IPS DF 6.9 (cell line): ENCODE data around the gene FIBIN.
"Not testable (repeated sequence)": the region's sequence is repeated elsewhere in the genome, so short reads cannot be mapped to it uniquely, and the experiment has no call there.

Experiments
- DNase-seq: peaks from one replicate; pipeline ENCODE4 v3.0.0-alpha.2; 2013; ENCODE audit warnings: low read depth, low spot score
- H3K27ac ChIP-seq: one replicate; pipeline ENCODE4 v1.5.1; 2013; ENCODE audit warnings: low read length, control low read depth
- H3K27me3 ChIP-seq: 2 replicates; pipeline ENCODE4 v1.6.1; 2013; ENCODE audit warnings: mild to moderate bottlenecking, low read length; ENCODE audit not compliant: control insufficient read depth, insufficient read depth
- H3K36me3 ChIP-seq: 2 replicates; pipeline ENCODE4 v1.6.1; 2013; ENCODE audit warnings: low read length; ENCODE audit not compliant: control insufficient read depth, insufficient read depth
- H3K4me1 ChIP-seq: 2 replicates; pipeline ENCODE4 v1.6.1; 2013; ENCODE audit warnings: low read length; ENCODE audit not compliant: control insufficient read depth, insufficient read depth
- H3K4me3 ChIP-seq: 2 replicates; pipeline ENCODE4 v1.5.1; 2013; ENCODE audit warnings: mild to moderate bottlenecking, low read length
- H3K9me3 ChIP-seq: 2 replicates; pipeline ENCODE4 v1.6.1; 2013; ENCODE audit warnings: low read length, inconsistent platforms; ENCODE audit not compliant: control insufficient read depth, insufficient read depth
- WGBS: extraction: QIAGEN DNeasy Blood & Tissue Kit; methylation state at CpG from one replicate; pipeline ENCODE4 v1.1.7; 2013; ENCODE audit warnings: mixed read lengths, missing lambda C conversion rate; ENCODE audit not compliant: insufficient read length, insufficient coverage; 5-methylcytosine and 5-hydroxymethylcytosine counted together

FIBIN gene

GRCh38 chr11:27001136-27001730, 7.3 kb downstream of the FIBIN start:
- H3K4me3 ChIP-seq, DNase-seq, H3K27me3 ChIP-seq, H3K36me3 ChIP-seq, H3K27ac ChIP-seq, H3K9me3 ChIP-seq, H3K4me1 ChIP-seq: not testable (repeated sequence)
- WGBS, result no CpG with 5 or more reads among the region's 4 CpGs

- no CpG with 5 or more reads among the region's 3 CpGs for WGBS
- no peak for DNase-seq
- H3K27ac ChIP-seq, result no peak overlapping the region
- no peaks in the 10 kb centered on the region for H3K36me3 ChIP-seq
- no peaks in the 10 kb centered on the region for H3K4me1 ChIP-seq
- no peak overlapping the region for H3K4me3 ChIP-seq
- no peaks in the 10 kb centered on the region for H3K9me3 ChIP-seq
- no peaks in the 10 kb centered on the region for H3K27me3 ChIP-seq
Observed at GRCh38 chr11:27002431-27002830, 8.5 kb downstream of the FIBIN start.

GRCh38 chr11:27002838-27003237, 8.9 kb downstream of the FIBIN start:
- no peak overlapping the region for H3K27ac ChIP-seq
- no peaks in the 10 kb centered on the region for H3K4me1 ChIP-seq
- no peaks in the 10 kb centered on the region for H3K9me3 ChIP-seq
- H3K36me3 ChIP-seq, result no peaks in the 10 kb centered on the region
- H3K27me3 ChIP-seq, result no peaks in the 10 kb centered on the region
- H3K4me3 ChIP-seq, result no peak overlapping the region
- no peak for DNase-seq
- WGBS, result no CpG with 5 or more reads among the region's 4 CpGs

DNA sequence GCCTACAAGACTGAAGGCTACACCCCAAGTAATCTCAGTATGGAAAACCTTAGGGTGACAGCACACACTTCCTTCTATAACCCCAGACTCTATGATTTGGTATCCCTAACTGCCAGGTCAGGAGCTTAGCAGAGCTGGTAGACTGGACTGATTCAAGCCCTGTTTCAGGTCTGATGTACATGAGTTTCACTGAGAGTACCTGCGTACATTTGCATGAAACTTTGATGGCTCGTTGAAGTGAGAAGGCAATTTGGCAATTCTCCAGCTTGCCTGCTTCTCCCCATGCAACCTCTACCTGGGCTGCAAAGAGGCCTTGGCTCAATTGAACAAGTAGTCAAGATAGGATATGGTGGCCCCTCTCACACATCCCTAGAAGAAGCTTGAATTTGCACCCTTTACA, 10.2 kb downstream of the FIBIN start:
- no peaks in the 10 kb centered on the region for H3K9me3 ChIP-seq
- no peak for DNase-seq
- no peak overlapping the region for H3K27ac ChIP-seq
- no peaks in the 10 kb centered on the region for H3K27me3 ChIP-seq
- no peak overlapping the region for H3K4me3 ChIP-seq
- no peaks in the 10 kb centered on the region for H3K36me3 ChIP-seq
- no CpG with 5 or more reads among the region's 2 CpGs for WGBS
- H3K4me1 ChIP-seq, result no peaks in the 10 kb centered on the region

DNA sequence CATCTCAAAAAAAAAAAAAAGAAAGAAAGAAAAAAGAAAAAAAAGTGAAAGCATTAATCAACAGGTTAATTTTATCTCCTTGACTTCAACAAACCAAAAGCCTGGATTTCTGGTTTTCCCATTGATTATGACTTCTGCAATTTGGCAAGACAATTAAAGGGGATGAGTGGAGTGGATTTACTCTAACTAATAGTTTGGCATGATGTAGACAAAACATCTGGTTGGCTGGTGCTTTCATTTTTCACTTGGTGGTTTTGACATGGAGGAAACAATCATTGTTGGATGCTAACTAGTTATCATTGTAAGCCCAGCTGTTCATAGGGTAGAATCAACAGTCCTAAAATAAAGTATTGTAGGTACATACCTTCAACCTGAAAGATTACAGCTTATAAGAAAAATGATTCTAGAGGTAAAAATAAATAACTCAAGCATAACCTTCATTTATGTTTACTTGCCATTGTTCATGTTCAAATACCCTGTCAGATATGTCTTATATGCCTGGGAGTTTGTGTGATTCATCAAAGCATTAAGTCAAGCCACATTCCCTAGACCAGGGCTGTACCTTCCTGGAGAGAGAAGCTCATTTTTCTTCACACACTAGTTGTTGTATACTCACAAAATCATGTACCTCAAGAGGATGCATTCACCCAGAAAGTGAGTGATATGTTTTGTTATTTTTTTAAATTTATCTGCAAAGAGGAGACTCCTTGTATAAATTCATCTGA, 15.1 kb downstream of the FIBIN start:
- H3K4me3 ChIP-seq, result no peak overlapping the region
- no peak for DNase-seq
- H3K27ac ChIP-seq, result no peak overlapping the region
- H3K36me3 ChIP-seq, result no peaks in the 10 kb centered on the region
- no peaks in the 10 kb centered on the region for H3K9me3 ChIP-seq
- no peaks in the 10 kb centered on the region for H3K27me3 ChIP-seq
- no peaks in the 10 kb centered on the region for H3K4me1 ChIP-seq

GRCh38 chr11:27011560-27012233, 17.8 kb downstream of the FIBIN start:
- Histone ChIP-seq H3K36me3 (no peaks in the 10 kb centered on the region), H3K4me3 (no peak overlapping the region), H3K4me1 (no peaks in the 10 kb centered on the region), H3K9me3 (no peaks in the 10 kb centered on the region), H3K27me3 (no peaks in the 10 kb centered on the region), H3K27ac (no peak overlapping the region)
- WGBS, result no CpG with 5 or more reads among the region's 4 CpGs
- DNase-seq, result no peak

DNA sequence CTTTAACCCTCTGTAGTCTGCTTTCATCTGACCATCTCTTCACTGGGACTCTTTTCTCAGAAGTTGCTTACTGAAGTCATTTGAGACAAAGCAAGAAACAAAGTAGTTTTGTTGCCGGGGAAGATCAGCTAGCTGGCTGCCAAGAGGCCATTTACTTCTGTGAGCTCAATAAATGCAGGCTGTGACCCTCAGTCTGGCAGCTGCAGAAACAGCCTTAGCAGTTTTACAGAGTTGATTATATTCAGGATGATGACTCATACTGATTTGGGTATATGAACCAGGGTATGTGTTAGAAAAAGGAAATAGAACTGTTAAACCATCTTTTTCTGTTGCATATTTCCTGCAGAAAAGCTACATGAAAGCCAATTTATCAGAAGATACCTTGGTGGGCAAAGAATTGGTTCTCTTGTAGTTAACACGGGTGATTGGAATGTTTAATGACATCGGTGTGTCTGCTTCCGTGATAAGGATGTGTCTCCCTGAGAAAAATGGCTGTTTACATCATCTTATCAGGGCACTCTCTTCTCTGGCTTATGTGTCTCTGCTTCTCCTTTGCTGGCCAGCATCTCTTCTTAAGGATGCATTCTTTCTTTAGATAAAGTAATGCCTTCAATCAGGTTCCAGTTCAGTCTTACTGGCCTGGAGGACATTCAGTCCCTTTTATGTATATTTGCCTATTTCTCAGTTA, 18.5 kb downstream of the FIBIN start:
- no CpG with 5 or more reads among the region's 4 CpGs for WGBS
- H3K27ac ChIP-seq, result no peak overlapping the region
- no peaks in the 10 kb centered on the region for H3K36me3 ChIP-seq
- no peaks in the 10 kb centered on the region for H3K4me1 ChIP-seq
- no peaks in the 10 kb centered on the region for H3K9me3 ChIP-seq
- no peaks in the 10 kb centered on the region for H3K27me3 ChIP-seq
- no peak for DNase-seq
- H3K4me3 ChIP-seq, result no peak overlapping the region; the same call in 1 of the 2 replicates

DNA sequence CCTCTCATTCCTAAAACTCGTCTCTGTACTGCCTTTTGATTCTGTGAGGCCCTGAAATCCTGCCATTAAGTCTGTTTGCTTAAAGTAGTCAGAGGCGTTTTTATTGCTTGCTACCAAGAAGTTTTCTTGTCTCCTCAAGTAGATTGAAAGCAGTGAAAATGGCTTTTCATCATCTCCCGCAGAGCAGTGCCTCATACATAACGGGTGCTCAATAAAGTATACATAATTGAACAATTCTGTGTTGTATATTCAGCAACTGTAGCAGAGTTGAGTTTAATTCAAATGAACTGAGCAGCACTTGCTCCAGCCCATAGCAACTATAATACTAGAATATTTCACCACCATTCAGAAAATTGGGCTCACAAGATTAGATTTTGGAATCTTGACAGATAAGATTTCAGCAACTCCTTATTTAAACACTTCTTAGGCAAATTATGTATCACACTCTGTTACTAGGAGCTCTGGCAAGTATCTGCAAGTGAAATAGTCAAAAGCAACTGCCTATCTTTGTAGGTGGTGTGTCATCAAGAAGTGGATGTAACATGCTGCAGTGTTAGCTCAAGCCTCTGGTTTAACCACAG, 20.0 kb downstream of the FIBIN start:
- Histone ChIP-seq H3K27ac (no peak overlapping the region), H3K4me3 (no peak overlapping the region), H3K9me3 (no peaks in the 10 kb centered on the region), H3K36me3 (no peaks in the 10 kb centered on the region), H3K27me3 (no peaks in the 10 kb centered on the region), H3K4me1 (no peaks in the 10 kb centered on the region)
- no peak for DNase-seq
- WGBS, result no CpG with 5 or more reads among the region's 4 CpGs

- Histone ChIP-seq H3K27ac (no peak overlapping the region), H3K36me3 (no peaks in the 10 kb centered on the region), H3K27me3 (no peaks in the 10 kb centered on the region), H3K9me3 (no peaks in the 10 kb centered on the region), H3K4me1 (no peaks in the 10 kb centered on the region), H3K4me3 (no peak overlapping the region)
- DNase-seq, result no peak
Observed at GRCh38 chr11:27018902-27019529, 25.1 kb downstream of the FIBIN start.

- no peaks in the 10 kb centered on the region for H3K9me3 ChIP-seq
- H3K4me3 ChIP-seq, result no peak overlapping the region
- no peak for DNase-seq
- no peaks in the 10 kb centered on the region for H3K36me3 ChIP-seq
- H3K4me1 ChIP-seq, result no peaks in the 10 kb centered on the region
- no CpG with 5 or more reads among the region's 2 CpGs for WGBS
- H3K27me3 ChIP-seq, result no peaks in the 10 kb centered on the region
- no peak overlapping the region for H3K27ac ChIP-seq
Observed at GRCh38 chr11:27020751-27021150, 26.8 kb downstream of the FIBIN start.
